Fibroblast of the aortic adventitia (primary cell): ENCODE results near the gene KLHDC4. TPM values are rescaled to one million over a fixed set of nuclear protein-coding genes. Genes with fewer than 3 reads are reported as not detected.

Experiments used
- DNase-seq: peaks from one replicate; pipeline ENCODE4 v3.0.0-alpha.2; 2010; ENCODE audit warnings: low read depth
- H3K4me3 ChIP-seq: 2 replicates; pipeline ENCODE4 v1.5.1; 2011; ENCODE audit warnings: low read depth, mild to moderate bottlenecking, control low read depth, low read length, moderate library complexity
- total RNA-seq: library from RNA; depleted of rRNA; stranded (reverse); fragments of >200 nt; gene quantifications from 2 replicates; pipeline ENCODE4 v1.2.3, GENCODE V29; 2012; ENCODE audit warnings: low replicate concordance
- TF ChIP-seq, protein P1 (sequence below): IDR thresholded peaks from 2 replicates; pipeline ENCODE4 v1.5.1; 2011; ENCODE audit warnings: mild to moderate bottlenecking, low read length, control low read depth, inconsistent platforms; ENCODE audit not compliant: insufficient read depth

The KLHDC4 gene
- total RNA-seq, 1 donor = 21.6 TPM

DNA sequence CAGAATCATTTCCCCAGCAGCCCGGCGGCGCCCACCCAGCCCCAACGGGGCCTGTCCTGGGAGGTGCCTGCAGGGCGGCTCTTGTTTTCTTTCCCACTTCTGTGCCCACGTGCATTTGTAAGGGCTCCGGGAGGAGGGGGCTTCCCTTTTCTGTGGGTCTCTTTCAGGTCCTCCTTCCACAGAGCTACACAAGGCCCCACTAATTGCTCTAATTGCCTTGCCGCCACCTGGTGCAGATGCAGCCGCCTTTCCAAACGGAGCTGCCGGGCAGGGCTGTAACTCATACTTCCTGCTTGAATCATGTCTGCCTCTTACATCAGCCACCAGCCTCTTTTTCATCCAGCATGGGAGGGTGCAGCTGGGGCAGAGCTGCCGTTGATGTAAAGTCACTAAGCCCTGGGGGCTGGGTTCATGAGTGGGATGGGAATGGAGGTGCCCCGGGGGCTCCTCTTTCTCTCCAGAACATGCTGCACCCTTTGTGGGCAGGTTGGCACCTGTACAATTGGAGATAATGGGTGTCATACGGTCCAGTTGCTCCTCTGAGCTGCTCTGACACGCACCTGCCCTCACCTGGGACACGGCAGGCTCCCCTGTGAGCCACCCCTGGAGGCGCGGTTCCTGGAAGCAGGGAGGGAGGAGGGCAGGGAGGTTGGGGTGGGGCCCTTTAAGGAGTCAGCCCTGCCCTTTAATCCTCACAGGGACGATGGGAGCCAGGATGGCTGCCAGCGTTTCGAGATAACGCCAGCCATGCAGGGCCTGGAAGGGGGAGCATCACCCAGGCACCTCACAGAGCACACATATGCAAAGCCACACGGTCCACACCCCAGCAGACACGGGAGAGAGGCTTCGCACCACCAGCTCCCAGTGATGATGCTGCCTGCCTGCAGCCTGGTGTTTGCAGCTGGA, 41.1 kb upstream of the KLHDC4 start:
- DNase-seq = peak; percentile 95
- H3K4me3 ChIP-seq = peak overlapping the region; percentile 66
- TF ChIP-seq, protein P1, sequence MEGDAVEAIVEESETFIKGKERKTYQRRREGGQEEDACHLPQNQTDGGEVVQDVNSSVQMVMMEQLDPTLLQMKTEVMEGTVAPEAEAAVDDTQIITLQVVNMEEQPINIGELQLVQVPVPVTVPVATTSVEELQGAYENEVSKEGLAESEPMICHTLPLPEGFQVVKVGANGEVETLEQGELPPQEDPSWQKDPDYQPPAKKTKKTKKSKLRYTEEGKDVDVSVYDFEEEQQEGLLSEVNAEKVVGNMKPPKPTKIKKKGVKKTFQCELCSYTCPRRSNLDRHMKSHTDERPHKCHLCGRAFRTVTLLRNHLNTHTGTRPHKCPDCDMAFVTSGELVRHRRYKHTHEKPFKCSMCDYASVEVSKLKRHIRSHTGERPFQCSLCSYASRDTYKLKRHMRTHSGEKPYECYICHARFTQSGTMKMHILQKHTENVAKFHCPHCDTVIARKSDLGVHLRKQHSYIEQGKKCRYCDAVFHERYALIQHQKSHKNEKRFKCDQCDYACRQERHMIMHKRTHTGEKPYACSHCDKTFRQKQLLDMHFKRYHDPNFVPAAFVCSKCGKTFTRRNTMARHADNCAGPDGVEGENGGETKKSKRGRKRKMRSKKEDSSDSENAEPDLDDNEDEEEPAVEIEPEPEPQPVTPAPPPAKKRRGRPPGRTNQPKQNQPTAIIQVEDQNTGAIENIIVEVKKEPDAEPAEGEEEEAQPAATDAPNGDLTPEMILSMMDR = no peak

GRCh38 chr16:87806261-87806640, 40.5 kb upstream of the KLHDC4 start:
- TF ChIP-seq, protein P1 = no peak
- DNase-seq = no peak
- peak overlapping the region; percentile 66 for H3K4me3 ChIP-seq

DNA sequence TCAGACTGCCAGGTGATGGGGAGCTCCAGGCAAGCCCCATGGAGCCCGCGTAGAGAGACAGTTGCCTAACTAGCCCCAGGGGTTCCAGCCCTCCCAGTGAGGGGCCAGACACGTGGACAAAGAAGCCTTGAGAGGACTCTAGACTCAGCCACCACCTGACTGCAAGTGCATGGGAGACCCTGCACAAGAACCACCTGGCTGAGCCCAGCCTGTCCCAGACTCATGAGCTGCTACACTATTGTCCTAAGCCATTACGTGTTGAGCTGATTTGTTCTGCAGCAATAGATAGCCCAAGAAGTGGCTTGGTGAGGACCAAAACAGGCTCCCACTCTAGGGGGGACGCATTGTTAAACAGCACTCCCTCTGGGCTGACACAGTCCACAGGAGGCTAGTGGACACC, 37.6 kb upstream of the KLHDC4 start:
- DNase-seq = no peak
- TF ChIP-seq, protein P1 = no peak
- no peak overlapping the region for H3K4me3 ChIP-seq

DNA sequence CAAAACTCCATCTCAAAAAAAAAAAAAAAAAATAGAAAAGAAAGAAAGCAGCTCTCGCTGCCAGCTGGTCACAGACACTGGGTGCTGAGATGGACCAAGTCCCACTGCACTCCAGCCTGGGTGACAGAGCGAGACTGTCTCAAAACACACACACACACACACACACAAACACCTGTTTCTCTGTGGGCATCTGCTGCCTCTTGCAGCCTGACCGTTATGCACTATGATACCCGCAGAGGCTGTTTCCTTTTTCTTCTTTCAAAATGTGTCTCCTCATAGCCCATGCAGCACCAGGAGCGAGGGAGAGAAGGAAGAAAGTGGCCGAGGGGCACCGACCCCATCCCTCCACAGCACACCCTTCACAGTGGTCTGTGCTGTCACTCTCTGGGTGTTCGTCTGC, 36.9 kb upstream of the KLHDC4 start:
- TF ChIP-seq, protein P1 = no peak
- H3K4me3 ChIP-seq = no peak overlapping the region
- DNase-seq = no peak

DNA sequence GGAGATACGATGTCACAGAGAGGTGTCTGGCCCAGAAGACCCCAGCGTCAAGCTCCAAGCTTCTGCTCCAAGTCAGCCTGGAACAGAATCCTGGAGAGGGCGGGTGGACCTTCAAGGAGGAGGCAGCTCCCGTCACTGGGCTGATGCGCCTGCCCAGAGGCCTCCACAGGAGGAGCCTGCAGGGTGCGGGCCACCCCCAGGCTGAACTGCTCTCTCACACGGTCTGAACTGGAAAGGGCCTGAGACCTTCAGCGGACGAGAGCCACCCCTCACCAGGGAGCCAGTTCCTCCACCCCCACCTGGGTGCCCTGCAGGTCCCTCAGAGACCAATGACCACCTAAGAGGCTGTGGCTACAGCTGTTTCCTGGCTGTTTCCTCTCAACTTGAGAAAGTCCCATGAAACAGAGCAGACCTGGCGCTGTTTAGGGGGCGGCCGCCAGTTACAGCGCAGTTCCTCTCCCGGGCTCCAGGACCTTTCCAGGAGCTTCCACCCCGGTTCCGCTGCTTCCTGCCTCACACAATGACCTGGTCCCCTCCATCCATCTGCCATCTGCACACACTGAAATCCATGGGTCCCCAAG, 36.0 kb upstream of the KLHDC4 start:
- H3K4me3 ChIP-seq = no peak overlapping the region
- TF ChIP-seq, protein P1 = no peak
- no peak for DNase-seq

DNA sequence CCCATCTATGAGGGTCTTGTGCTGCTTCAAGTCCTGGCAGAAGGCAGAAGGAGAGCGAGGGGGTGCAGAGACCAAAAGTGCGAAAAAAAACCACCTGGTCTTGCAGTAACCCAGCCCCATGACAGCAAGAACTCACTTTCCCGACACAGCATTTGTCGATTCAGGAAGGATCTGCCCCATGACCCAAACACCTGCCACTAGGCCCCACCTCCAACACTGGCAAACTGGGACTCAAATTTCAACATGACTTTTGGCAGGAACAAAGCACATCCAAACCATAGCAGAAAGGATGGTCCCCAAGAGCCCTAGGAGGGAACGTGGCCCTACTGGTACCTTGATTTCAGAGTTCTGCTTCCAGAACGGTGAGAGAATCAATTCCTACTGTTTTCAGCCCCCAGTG, 34.7 kb upstream of the KLHDC4 start:
- TF ChIP-seq, protein P1 = no peak
- H3K4me3 ChIP-seq = no peak overlapping the region
- no peak for DNase-seq
